HCT116 (cell line): ENCODE measurements around the gene NXN.

Experiments used
- CTCF ChIP-seq, 3 experiments: fragments of 200-600 bp in 1 of 3; sonication (generic) in 1 of 3; IDR thresholded peaks in 2 of 3; conservative IDR thresholded peaks in 1 of 3; 2 replicates each; pipeline ENCODE4 v1.5.1; 2012 to 2017; ENCODE audit warnings: low read depth in 2 of 3, low read length in 2 of 3, antibody characterized with exemption in 1 of 3, borderline replicate concordance in 1 of 3, control low read depth in 1 of 3, mild to moderate bottlenecking in 1 of 3, mixed read lengths in 1 of 3, mixed run types in 1 of 3, moderate library complexity in 1 of 3; ENCODE audit not compliant: insufficient read depth in 1 of 3
- ELF1 ChIP-seq: IDR thresholded peaks from 2 replicates; pipeline ENCODE4 v1.6.1; 2012; ENCODE audit warnings: low read depth, borderline replicate concordance
- EZH2 ChIP-seq: fragments of 200-600 bp; sonication (generic); IDR thresholded peaks from 2 replicates; pipeline ENCODE4 v1.6.1; 2017; ENCODE audit warnings: antibody characterized with exemption, mixed run types
- RAD21 ChIP-seq: IDR thresholded peaks from 2 replicates; pipeline ENCODE4 v1.6.1; 2012; ENCODE audit warnings: low read depth, mild to moderate bottlenecking
- SP1 ChIP-seq: IDR thresholded peaks from 2 replicates; pipeline ENCODE4 v1.6.1; 2012; ENCODE audit warnings: low read depth
- YY1 ChIP-seq: IDR thresholded peaks from 2 replicates; pipeline ENCODE4 v1.6.1; 2011; ENCODE audit warnings: low read length, low read depth, moderate library complexity, mild to moderate bottlenecking; ENCODE audit not compliant: insufficient replicate concordance; ENCODE audit errors: extremely low read depth
- ZFX ChIP-seq: fragments of 450-650 bp; IDR thresholded peaks from 2 replicates; pipeline ENCODE4 v1.6.1; 2017
- ZNF274 ChIP-seq: fragments of 200-500 bp; sonication (Bioruptor generic); IDR thresholded peaks from 2 replicates; pipeline ENCODE4 v1.6.1; 2014; ENCODE audit warnings: mild to moderate bottlenecking, low read depth, low read length, inconsistent platforms
- TF ChIP-seq, protein P1 (sequence below): IDR thresholded peaks from 2 replicates; pipeline ENCODE4 v1.6.1; 2012; ENCODE audit warnings: low read depth
- TF ChIP-seq, protein P2 (sequence below): IDR thresholded peaks from 2 replicates; pipeline ENCODE4 v1.6.1; 2012
- TF ChIP-seq, protein P3 (sequence below): IDR thresholded peaks from 2 replicates; pipeline ENCODE4 v1.6.1; 2012

- no peak for TF ChIP-seq CTCF (IDR thresholded peaks at IDR 0.05 in 2 of 3, conservative IDR thresholded peaks at IDR 0.05 in 1 of 3; ENCODE audit: borderline replicate concordance in 1 of 3, insufficient read depth in 1 of 3, low read depth in 2 of 3, low read length in 2 of 3)
- TF ChIP-seq, protein P1, sequence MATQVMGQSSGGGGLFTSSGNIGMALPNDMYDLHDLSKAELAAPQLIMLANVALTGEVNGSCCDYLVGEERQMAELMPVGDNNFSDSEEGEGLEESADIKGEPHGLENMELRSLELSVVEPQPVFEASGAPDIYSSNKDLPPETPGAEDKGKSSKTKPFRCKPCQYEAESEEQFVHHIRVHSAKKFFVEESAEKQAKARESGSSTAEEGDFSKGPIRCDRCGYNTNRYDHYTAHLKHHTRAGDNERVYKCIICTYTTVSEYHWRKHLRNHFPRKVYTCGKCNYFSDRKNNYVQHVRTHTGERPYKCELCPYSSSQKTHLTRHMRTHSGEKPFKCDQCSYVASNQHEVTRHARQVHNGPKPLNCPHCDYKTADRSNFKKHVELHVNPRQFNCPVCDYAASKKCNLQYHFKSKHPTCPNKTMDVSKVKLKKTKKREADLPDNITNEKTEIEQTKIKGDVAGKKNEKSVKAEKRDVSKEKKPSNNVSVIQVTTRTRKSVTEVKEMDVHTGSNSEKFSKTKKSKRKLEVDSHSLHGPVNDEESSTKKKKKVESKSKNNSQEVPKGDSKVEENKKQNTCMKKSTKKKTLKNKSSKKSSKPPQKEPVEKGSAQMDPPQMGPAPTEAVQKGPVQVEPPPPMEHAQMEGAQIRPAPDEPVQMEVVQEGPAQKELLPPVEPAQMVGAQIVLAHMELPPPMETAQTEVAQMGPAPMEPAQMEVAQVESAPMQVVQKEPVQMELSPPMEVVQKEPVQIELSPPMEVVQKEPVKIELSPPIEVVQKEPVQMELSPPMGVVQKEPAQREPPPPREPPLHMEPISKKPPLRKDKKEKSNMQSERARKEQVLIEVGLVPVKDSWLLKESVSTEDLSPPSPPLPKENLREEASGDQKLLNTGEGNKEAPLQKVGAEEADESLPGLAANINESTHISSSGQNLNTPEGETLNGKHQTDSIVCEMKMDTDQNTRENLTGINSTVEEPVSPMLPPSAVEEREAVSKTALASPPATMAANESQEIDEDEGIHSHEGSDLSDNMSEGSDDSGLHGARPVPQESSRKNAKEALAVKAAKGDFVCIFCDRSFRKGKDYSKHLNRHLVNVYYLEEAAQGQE: no peak
- TF ChIP-seq, protein P2, sequence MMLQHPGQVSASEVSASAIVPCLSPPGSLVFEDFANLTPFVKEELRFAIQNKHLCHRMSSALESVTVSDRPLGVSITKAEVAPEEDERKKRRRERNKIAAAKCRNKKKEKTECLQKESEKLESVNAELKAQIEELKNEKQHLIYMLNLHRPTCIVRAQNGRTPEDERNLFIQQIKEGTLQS: no peak
- TF ChIP-seq ZFX: no peak
- TF ChIP-seq, protein P3, sequence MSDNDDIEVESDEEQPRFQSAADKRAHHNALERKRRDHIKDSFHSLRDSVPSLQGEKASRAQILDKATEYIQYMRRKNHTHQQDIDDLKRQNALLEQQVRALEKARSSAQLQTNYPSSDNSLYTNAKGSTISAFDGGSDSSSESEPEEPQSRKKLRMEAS: no peak
- no peak for TF ChIP-seq ZNF274
- no peak for TF ChIP-seq EZH2
- no peak for TF ChIP-seq YY1
- TF ChIP-seq SP1: no peak
- TF ChIP-seq RAD21: no peak
- no peak for TF ChIP-seq ELF1
Measured at GRCh38 chr17:856149-856548, 123.4 kb downstream of the NXN start.
